Measurements from ENCODE around the gene PNPLA2.
A peak's percentile ranks its signal among the peaks of the same experiment; 100 is the strongest.

Gene PNPLA2

GRCh38 chr11:837189-837989 lies 18.7 kb downstream of the PNPLA2 start:
- TF ChIP-seq TAF1 (IDR thresholded peaks at IDR 0.05; ENCODE audit: borderline replicate concordance, insufficient read depth, low read length) (no peak), POLR2AphosphoS5 (IDR thresholded peaks at IDR 0.05; ENCODE audit: low read depth, low read length) (no peak; the same call in 1 of the 2 replicates), REST (IDR thresholded peaks at IDR 0.05; ENCODE audit: insufficient read depth in 1 of 2, low read depth in 2 of 2, low read length in 2 of 2) (no peak), FOXP2 (optimal IDR thresholded peaks at IDR 0.05; ENCODE audit: borderline replicate concordance, extremely low read depth, extremely low read length, insufficient read depth) (no peak), SIN3A (IDR thresholded peaks at IDR 0.05; ENCODE audit: borderline replicate concordance, insufficient read depth, low read length) (no peak)

GRCh38 chr11:837990-838307 lies 19.2 kb downstream of the PNPLA2 start:
- peak; percentile 17 for TF ChIP-seq POLR2AphosphoS5 (IDR thresholded peaks at IDR 0.05; ENCODE audit: low read depth, low read length)
- TF ChIP-seq REST (IDR thresholded peaks at IDR 0.05; ENCODE audit: insufficient read depth in 1 of 2, low read depth in 2 of 2, low read length in 2 of 2), result no peak

GRCh38 chr11:838441-839279 lies 19.9 kb downstream of the PNPLA2 start:
- TF ChIP-seq SIN3A (IDR thresholded peaks at IDR 0.05; ENCODE audit: borderline replicate concordance, insufficient read depth, low read length) (peak; percentile 14; the same call in 1 of the 2 replicates), TAF1 (IDR thresholded peaks at IDR 0.05; ENCODE audit: borderline replicate concordance, insufficient read depth, low read length) (no peak; the same call in 1 of the 2 replicates)

- TF ChIP-seq REST (IDR thresholded peaks at IDR 0.05; ENCODE audit: insufficient read depth in 1 of 2, low read depth in 2 of 2, low read length in 2 of 2) (no peak), POLR2AphosphoS5 (IDR thresholded peaks at IDR 0.05; ENCODE audit: low read depth, low read length) (peak; percentile 57; the same call in 1 of the 2 replicates)
Measured at GRCh38 chr11:839280-839623, 20.5 kb downstream of the PNPLA2 start.

GRCh38 chr11:839875-840617 lies 21.3 kb downstream of the PNPLA2 start:
- TF ChIP-seq REST (IDR thresholded peaks at IDR 0.05; ENCODE audit: insufficient read depth in 1 of 2, low read depth in 2 of 2, low read length in 2 of 2), result no peak
- no peak for TF ChIP-seq TAF1 (IDR thresholded peaks at IDR 0.05; ENCODE audit: borderline replicate concordance, insufficient read depth, low read length)
- TF ChIP-seq SIN3A (IDR thresholded peaks at IDR 0.05; ENCODE audit: borderline replicate concordance, insufficient read depth, low read length), result peak; percentile 38; the same call in 1 of the 2 replicates
- no peak for TF ChIP-seq FOXP2 (optimal IDR thresholded peaks at IDR 0.05; ENCODE audit: borderline replicate concordance, extremely low read depth, extremely low read length, insufficient read depth)
- 0 out of 2 replicates have a peak, but pooled peaks have one; percentile 29 for TF ChIP-seq POLR2AphosphoS5 (IDR thresholded peaks at IDR 0.05; ENCODE audit: low read depth, low read length)
